GM18511 (cell line): ENCODE data around the gene IRGM.
"Not testable (repeated sequence)": the region's sequence is repeated elsewhere in the genome, so short reads cannot be mapped to it uniquely, and the experiment has no call there.

Source experiments
- ATAC-seq: cut with Tn5 transposase; IDR thresholded peaks from one replicate; pipeline ENCODE4 v1.9.1; 2021; ENCODE audit warnings: mild to moderate bottlenecking, moderate library complexity; ENCODE audit not compliant: unreplicated experiment

The IRGM gene, protein sequence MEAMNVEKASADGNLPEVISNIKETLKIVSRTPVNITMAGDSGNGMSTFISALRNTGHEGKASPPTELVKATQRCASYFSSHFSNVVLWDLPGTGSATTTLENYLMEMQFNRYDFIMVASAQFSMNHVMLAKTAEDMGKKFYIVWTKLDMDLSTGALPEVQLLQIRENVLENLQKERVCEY

DNA sequence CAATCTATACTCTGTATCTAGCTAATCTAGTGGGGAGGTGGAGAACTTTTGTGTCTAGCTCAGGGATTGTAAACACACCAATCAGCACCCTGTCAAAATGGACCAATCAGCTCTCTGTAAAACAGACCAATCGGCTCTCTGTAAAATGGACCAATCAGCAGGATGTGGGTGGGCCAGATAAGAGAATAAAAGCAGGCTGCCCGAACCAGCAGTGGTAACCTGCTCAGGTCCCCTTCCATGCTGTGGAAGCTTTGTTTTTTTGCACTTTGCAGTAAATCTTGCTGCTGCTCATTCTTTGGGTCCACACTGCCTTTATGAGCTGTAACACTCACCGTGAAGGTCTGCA, at the start of gene IRGM:
Gene IRGM, plus strand, starts transcription at position 214 of the 346 bp plus-strand sequence. CDS start 1,603 bp downstream, outside the sequence.
- not testable (repeated sequence) for ATAC-seq

DNA sequence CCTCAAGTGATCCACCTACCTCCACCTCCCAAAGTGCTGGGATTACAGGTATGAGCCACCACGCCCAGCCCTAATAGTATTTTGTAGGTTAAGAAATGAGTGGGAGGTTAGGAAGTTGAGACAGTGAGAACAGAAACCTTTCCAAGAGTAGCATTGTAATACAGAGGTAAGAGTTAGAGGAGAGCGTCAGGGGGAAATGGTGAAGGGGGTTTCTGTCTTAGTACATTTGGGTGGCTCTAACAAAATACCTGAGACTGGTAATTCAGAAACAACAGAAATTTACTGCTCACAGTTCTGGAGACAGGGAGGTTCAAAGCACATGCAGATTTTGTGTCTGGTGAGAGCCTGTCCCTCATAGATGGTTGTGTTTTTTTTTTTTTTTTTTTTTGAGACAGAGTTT, 48.9 kb upstream of the IRGM start:
- no peak for ATAC-seq

DNA sequence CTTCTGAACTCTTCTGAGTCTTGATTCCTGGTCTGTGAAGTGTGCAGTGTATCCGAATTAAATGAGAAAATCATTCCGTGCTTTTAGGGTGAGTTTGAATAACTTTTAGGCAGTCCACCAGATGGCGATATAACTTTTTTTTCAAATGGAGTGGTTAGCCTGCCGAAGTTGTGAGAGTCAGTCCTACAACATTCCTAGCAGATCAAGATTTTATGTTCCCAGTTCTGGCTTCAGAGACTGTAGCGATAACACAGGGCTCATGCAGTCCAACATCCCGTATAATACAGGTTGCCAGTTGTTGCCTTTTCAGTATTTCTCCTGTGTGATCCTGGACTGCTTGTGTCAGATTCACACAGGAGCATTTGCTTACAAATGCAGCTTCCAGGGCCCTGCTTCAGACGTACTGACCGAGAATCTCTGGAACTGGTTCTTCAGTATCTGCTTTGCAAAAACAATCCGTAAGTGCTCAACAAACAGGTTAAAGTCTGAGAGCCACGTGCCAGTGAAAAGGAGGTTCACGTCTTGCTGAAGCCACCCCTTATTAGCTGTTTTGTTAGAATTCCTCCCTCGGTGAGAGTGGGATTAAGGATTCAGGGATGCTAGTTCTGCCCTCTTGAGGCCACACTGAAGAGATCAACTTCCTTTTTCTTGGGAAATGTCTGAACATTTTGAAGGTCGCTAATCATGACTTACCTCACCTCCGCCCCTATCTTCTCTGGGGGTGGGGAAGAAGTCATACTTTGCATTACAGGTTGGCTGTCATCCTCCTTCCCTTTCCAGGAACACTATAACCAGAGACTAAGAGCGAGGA, 45.0 kb upstream of the IRGM start:
- ATAC-seq = peak; percentile 78

DNA sequence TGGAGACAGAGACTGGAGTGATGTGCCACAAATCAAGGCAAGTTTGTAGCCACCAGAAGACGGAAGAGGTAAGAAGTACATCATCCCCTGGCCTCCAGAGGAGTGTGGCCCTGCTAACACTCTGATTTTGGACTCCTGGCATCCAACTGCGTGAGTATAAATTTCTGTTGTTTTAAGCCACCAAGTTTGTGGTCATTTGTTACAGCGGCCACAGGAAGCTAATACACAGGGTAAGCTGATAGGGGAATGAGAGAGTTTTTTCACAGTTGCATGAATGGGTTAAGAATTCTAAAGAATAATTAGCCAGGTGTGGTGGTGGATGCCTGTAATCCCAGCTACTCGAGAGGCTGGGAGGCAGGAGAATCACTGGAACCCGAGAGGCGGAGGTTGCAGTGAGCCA, 41.9 kb upstream of the IRGM start:
- ATAC-seq = no peak

DNA sequence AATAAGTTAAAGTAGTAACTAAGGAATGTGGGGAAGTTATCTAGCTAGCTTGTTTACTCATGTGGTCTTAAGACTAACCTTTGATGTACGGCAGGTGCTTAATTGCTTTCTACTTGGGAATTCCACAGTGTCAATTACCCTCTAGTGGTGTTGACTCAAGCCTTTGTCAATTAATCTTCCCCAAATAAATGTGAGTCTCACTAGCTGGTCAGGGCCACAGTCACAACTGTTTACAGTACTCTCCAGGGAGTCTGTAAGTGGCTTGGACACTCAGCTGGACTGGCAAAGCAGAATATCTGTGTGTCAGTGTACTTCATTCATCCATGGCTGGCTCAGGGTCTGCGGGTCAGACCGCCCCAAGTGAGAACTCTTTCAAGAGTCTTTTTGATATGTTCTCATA, 37.0 kb upstream of the IRGM start:
- ATAC-seq = no peak

DNA sequence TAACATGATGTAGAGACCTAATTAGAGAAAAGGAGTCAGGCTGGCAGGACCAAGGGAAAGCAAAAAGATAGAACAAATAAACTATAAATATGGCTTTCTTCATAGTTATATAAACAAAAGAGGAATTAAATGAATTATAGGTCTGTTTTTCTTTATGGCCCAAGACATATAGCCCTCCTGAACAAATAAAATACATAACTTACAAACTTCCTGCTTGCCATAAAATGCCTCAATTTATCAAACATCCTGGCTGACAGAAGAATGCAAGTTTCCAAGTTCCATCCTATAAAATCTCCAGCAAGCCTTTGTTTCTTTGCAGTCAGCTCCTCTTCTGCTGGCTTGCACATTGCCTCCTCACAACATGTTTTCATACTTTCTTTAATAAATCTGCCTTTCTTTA, 31.3 kb upstream of the IRGM start:
- ATAC-seq = no peak

DNA sequence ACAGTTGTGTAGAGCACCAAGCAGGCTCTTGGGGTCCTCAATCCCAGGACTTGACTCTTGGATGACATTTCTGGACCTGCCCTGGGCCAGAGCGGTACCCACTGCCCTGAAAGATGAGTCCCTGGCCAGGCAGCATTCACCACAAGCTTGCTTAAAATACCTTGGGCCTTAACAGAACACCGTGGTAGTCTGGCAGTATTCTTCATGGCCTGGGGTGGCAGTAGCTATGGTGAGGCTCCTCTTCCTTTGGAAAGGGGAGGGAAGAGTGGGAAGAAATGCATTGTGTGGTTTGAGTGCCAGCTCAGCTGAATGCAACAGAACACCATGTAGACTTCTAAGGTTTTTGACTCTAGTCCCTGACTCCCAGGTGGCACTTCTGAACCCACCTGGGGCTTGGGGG, 29.4 kb upstream of the IRGM start:
- no peak for ATAC-seq

DNA sequence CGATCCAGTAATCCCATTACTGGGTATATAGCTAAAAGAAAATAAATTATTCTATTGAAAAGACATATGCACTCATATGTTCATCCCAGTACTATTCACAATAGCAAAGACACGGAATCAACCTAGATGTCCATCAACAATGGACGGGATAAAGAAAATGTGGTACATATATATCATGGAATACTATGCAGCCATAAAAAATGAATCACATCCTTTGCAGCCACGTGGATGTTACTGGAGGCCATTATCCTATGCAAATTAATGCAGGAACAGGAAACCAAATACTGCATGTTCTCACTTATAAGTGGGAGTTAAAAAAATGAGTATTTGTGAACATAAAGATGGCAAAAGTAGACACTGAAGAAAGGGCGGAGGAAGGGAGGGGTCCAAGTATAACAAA, 16.6 kb upstream of the IRGM start:
- ATAC-seq = no peak

DNA sequence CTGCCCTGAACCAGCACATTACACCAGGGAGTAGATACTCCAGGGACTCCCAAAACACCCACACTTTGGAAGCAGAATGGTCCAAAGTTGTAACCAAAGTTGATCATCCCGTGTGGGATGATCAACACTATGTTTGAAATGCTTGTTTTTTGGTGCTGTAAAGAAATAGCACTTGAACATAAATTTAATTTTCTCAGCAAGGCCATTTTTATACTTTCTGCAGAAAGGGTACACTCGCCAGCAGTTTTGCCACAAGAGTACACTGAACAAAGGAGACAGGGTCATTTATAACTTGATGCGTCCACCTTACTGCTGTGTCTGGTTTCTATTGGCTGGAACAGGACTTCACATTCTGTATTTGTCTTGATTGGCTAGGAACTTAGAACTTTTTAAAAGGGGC, 14.5 kb upstream of the IRGM start:
- not testable (repeated sequence) for ATAC-seq

DNA sequence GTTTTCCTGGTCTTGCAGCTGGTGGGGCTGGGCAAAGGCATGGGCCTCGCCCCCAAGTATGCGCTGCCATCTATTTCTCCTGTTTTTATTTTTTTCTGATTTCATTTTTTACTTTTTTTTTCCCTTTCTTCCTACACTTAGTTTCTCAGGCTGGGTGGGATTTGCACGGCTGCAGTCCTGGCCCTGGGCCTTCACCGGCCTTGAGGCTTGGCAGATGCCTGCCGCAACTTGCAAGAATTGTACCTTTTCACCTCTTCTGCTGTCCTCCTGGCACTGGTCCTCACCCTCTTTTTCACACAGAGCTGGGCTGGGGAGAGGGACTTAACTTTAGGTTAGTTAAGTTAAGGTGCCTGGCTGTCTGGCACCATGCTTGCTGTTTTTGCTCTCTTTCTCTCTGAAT, 10.3 kb upstream of the IRGM start:
- ATAC-seq = no peak

DNA sequence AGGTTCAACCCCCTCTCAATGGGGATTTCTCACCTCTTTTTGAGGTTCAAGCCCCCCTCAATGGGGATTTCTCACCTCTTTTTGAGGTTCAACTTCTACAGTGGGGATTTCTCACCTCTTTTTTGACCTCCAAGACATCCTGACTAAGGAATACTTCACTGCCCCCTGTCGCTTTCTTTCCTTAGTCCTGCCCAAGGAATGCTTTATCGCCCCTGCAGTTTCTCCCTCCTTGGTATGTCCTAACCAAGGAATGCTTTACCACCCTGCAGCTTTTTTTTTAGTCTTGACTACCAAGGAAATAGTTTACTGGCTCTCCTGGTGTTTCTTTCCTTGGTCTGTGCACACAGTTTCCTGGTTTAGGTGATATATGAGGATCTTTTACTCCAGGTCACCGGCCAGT, 9.6 kb upstream of the IRGM start:
- ATAC-seq = no peak

DNA sequence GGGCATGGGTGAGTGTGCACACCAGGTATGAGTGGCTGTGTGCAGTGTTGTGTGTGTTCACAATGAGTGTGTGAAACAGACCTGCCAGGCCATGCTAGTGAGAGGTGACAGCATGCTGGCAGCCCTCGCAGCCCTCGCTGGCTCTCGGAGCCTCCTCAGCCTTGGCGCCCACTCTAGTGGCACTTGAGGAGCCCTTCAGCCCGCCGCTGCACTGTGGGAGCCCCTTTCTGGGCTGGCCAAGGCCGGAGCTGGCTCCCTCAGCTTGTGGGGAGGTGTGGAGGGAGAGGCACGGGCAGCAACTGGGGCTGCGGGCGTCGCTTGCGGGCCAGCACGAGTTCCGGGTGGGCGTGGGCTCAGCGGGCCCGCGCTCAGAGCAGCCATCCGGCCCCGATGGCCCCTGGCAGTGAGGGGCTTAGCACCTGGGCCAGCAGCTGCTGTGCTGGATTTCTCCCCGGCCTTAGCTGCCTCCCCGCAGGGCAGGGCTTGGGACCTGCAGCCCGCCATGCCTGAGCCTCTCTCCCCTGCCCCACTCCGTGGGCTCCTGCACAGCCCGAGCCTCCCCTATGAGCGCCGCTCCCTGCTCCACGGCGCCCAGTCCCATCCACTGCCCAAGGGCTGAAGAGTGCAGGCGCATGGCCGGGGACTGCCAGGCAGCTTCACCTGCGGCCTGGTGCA, 999 bp upstream of the IRGM start:
- not testable (repeated sequence) for ATAC-seq

DNA sequence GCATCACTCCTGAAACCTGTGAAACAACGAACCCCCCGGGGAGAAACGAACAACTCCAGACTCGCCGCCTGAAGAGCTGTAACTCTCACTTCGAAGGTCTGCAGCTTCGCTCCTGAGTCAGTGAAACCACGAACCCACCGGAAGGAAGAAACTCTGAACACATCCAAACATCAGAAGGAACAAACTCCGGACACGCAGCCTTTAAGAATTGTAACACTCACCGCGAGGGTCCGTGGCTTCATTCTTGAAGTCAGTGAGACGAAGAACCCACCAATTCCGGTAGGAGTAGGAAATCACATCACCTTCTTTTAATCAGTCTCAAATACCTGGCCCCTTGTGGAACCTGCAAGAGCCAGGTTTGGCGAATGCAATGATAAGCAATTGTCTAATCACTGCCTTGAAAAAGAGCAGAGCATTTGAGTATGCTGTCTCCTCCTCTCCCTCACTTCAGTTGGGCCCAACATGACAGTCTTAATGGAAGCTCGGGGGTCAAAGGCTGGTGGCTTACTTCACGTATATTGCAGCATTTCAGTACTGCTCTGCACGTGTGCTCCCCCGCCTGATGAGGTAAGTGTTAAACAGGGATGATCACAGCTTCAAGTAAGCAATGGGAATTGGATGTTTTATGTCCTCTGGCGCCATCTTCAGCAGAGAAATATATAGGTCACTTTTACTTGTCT, 473 bp downstream of the IRGM start:
- ATAC-seq = peak; percentile 96

DNA sequence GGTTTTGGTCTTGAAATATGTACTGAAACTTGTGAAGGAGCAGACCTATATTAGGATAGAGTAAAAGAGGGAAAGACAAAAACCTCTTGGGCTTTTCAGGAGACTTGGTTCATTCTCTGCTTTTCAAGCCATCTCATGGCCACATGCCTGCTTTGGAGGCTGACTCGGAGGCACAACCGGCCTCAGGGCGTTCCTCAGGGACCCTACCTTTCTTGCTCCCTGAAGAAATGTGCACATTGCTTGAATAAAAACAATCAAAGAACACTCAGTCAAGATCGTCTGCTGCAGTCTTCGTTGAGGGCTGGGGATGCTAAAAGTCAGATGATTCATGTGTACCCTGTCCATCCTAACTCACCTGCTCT, 994 bp downstream of the IRGM start:
- ATAC-seq = no peak

DNA sequence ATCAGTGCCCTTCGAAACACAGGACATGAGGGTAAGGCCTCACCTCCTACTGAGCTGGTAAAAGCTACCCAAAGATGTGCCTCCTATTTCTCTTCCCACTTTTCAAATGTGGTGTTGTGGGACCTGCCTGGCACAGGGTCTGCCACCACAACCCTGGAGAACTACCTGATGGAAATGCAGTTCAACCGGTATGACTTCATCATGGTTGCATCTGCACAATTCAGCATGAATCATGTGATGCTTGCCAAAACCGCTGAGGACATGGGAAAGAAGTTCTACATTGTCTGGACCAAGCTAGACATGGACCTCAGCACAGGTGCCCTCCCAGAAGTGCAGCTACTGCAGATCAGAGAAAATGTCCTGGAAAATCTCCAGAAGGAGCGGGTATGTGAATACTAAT, 1.9 kb downstream of the IRGM start:
- no peak for ATAC-seq

DNA sequence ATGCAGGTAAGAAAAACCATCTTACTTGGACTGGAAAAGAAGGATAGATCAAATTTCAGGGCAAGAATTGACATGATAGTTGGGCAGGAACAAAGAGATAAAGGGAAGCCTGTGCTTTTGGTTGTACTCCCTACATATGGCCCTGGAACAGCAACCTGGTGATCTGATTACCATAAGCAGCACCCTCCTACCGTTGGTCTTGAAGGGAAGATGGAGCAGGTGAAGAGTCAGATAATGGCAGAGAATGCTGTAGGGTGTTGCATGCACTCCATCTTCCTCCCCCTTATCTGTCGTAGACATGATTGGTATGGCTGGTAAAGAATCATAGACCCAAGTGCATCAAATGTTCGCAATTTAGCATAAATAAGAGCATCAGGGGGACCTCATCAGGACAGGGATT, 4.7 kb downstream of the IRGM start:
- ATAC-seq = no peak

DNA sequence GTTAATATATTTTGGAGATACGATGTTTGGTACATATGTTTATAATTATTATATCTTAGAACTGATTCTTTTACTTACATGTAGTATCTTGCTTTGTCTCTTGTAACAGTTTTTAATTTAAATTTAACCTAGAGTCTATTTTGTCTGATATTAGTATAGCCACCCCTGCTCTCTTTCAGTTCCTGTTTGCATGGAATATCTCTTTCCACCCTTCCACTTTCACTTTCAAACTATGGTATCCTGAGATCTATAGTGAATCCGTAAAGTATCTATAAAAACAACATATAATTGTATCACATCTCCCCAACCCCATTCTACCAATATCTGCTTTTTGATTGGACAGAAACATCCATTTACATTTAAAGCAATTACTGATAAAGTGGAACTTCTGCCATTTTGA, 7.2 kb downstream of the IRGM start:
- ATAC-seq = peak; percentile 52

DNA sequence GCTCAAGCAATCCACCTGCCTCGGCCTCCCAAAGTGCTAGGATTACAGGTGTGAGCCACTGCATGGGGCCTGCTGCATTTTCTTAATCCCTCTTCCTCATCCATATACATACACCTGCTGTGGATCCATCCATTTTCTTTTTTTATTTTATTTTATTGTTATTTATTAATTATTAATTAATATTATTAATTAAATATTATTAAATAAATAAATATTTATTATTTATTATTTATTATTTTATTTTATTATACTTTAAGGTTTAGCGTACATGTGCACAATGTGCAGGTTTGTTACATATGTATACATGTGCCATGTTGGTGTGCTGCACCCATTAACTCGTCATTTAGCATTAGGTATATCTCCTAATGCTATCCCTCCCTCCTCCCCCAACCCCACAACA, 10.4 kb downstream of the IRGM start:
- ATAC-seq = not testable (repeated sequence)

DNA sequence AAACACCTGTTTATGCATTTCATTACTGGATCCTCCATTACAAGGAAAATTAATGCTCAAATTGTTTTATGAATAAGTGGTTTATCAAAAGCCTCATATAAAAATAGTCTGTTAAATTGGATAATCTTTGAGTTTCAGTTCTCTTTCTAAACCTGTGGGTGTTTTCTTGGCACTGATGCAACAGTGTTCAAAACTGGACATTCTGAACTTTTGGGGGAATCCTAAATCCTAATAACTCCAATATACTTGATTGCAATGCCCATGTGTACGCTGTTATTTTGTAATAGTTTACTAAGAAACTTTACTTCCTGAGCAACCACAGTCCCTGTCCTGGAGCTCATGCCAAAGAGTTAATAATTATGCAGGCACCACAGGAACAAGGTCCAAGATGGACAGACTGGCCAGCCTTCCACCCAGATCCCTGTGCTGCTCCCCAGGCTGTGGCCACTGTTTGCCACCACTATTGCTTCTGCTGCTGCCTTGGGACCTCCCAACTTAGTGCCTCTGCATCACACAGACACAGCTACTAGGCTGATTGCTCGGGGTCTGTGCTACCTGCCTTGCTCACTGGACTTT, 14.0 kb downstream of the IRGM start:
- ATAC-seq = no peak

DNA sequence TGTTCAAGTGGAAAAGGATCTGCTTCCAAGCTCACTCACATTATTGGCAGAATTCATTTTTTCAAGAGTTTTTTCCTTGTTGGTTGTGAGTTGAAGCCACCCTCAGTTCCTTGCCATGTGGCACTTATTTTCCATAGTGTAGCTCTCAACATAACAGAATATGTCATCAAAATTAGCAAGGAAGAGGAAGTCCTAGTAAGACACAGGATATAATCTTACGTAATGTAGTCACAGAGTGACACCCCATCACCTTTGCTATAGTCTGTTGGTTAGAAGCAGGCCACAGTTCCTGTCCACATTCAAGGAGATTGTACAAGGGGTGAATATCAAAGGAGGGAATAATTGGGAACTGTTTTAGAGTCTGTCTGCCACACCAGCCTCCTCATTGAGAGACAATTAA, 15.7 kb downstream of the IRGM start:
- no peak for ATAC-seq

DNA sequence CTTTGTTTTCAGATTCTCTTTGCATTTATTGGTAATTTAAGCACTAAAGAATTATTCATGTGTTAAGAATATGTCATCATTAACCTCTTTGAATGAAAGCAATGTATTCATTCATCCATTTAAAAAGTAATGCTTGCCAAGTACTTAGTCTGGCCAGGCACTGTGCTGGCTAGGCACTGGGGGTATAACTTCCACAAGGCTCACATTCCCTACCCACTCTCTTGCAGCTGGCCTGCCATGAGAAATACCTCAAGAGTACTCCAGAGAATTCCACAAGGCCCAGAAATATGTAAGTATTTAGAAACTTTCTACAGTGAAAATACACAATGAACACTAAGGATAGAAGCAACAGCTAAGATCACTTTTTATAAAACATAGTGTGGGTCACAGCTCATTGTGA, 33.0 kb downstream of the IRGM start:
- no peak for ATAC-seq
